GM18907 (cell line): ENCODE data around the gene ACTR1A.
A peak's percentile ranks its signal among the peaks of the same experiment; 100 is the strongest.

ENCODE experiments used
- ATAC-seq: cut with Tn5 transposase; IDR thresholded peaks from one replicate; pipeline ENCODE4 v1.9.1; 2021; ENCODE audit warnings: mild to moderate bottlenecking, moderate library complexity; ENCODE audit not compliant: unreplicated experiment

Gene ACTR1A

GRCh38 chr10:102485093-102485784, 17.3 kb downstream of the ACTR1A start:
- no peak for ATAC-seq

DNA sequence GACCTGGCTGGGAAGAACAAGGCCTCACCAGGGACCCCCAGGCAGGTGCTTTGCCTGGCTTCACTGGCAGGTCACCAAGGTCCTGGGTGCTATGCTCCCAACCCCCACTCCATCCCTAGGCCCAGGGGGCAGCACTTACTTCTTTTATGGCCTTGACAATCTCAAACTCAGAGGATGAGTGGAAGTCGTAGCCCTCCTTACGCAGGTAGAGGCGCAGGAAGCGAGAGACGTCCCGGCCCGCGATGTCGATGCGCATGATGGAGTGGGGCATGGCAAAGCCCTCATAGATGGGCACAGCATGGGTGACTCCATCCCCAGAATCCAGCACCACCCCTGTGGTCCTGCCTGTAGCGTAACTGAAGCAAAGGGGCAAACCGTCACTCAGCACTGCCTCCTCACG, 18.5 kb downstream of the ACTR1A start:
- no peak for ATAC-seq

- no peak for ATAC-seq
Observed at GRCh38 chr10:102480396-102480795, 22.1 kb downstream of the ACTR1A start.

DNA sequence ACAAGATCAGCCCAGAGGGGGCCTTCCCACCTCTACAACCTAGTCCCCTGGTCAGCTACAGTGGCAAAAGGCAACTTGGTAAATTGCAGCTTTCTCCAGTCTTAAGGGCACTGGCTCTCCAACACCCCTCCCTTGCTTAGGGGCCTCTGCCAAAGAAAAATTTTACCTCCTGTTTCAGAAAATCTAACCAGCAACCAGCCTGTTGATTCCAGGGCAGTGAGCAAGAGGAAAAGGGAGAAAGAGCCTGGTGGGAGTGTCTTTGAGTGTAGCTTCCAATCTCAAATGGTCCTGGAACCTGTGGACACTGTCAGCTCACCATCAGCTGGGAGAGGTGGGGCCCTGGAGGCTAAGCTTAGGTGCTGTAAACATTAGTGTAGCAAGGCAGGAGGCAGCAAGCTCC, 22.9 kb downstream of the ACTR1A start:
- ATAC-seq = no peak

DNA sequence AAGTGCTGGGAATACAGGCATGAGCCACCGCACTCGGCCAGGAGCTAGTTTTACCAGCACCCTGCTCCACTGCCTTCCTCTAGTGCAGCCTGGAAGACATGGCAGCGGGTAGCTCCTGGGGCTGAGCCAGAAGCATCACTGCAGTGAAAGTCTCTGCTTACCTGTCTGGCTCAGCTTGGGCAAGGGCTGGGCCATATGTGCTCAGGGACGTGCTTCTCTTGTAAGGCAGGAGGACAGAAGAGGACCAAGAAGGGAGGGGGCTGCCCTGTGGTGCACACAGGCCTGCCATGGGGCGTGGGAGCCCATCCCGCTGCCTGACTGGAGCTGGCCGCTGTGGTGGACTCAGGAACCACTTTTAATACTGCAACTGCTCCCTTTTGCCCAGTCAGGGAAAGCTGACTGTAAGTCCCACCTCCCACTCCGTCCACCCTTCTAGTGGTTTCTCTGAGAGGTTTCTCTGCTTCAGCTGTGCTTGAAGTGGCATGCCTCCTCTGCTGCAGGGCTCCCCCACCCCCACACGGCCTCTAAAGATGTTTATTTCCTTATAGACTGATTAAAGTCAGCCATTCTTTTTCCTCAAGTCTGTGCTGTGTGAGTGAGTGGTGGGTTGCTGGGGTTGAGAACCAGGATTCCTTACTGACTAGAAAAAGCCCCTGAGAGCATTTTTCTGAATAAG, 25.9 kb downstream of the ACTR1A start:
- ATAC-seq = no peak

DNA sequence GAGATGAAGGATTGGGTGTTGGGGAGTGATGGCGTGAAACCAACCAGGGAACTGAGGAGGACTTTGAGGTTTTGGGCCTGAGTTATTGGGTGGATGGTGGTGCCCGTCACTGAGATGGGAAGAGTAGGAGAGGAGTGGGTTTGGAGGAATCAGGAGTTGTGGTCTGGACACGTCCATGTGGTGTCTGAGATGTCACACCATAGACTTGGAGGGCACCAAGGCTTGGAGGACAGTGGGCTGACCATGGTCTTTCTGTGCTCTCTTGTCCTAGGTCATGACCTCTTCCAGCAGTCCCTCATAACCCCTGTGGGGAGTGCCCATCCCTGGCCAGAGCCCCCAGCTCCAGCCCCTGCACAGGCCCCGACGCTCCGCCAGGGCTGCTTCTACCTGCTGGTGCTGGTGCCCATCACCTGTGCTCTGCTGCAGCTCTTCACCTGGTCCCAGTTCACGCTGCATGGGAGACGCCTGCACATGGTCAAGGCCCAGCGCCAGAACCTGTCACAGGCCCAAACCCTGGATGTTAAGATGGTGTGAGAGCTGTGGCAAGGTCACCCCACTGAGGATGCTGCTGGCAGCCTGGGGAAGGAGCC, 27.0 kb downstream of the ACTR1A start:
- no peak for ATAC-seq

DNA sequence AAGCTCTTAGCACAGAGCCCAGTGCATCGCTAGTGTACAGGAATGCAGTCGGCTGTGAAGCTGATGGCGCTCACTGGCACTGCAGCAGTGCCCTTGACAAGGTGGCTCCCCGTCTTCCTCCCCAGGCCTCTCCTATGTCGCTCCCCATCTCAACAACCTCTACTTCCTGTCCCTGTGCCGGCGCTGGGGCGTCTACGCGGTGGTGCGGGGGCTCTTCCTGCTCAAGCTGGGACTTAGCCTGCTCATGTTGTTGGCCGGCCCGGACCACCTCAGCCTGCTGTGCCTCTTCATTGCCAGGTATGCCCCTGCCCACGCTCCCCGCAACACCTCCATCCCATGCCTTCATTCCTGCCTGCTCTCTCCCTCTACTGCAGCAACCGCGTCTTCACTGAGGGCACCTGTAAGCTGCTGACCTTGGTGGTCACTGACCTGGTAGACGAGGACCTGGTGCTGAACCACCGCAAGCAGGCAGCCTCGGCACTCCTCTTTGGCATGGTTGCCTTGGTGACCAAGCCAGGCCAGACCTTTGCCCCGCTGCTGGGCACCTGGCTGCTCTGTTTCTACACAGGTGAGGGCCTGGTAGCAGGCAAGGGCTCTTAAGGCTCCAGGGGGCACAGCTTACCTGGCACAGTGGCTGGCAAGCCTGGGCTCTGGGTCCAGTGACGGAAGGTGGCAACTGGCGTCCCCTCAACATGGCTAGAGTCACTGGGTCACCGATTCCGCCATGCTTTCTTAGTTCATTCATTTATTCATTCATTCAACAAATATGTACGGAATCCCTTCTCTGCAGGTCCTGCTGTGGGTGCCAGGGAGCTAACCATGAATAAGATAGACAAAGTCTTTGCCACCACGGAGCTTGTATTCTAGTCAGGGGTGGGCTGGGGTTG, 28.8 kb downstream of the ACTR1A start:
- no peak for ATAC-seq

DNA sequence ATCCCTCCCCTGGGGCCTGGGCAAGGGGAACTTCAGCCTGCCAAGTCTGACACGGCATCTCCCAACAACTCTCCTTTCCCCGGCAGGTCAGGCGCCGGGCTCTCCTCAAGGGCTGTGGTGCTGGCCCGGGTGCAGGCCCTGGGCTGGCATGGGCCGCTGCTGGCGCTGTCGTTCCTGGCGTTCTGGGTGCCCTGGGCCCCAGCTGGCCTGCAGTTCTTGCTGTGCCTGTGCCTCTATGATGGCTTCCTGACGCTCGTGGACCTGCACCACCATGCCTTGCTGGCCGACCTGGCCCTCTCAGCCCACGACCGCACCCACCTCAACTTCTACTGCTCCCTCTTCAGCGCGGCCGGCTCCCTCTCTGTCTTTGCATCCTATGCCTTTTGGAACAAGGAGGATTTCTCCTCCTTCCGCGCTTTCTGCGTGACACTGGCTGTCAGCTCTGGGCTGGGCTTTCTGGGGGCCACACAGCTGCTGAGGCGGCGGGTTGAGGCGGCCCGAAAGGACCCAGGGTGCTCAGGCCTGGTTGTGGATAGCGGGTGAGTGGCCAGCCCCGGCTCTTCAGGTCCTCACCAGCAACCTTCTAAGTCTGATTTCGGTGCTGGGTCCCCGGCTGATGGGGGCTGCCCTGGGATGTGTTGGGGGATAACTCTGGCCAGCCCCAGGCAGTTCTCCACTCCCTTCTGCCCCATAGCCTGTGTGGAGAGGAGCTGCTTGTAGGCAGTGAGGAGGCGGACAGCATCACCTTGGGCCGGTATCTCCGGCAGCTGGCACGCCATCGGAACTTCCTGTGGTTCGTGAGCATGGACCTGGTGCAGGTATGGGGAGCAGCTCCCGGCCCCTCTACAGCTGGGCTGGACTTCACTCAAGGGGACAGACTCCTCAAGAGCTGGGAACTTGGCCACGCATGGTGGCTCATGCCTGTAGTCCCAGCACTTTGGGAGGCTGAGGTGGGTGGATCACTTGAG, 31.6 kb downstream of the ACTR1A start:
- ATAC-seq = no peak

GRCh38 chr10:102468683-102469082, 33.8 kb downstream of the ACTR1A start:
- no peak for ATAC-seq

GRCh38 chr10:102467971-102468438, 34.5 kb downstream of the ACTR1A start:
- no peak for ATAC-seq

DNA sequence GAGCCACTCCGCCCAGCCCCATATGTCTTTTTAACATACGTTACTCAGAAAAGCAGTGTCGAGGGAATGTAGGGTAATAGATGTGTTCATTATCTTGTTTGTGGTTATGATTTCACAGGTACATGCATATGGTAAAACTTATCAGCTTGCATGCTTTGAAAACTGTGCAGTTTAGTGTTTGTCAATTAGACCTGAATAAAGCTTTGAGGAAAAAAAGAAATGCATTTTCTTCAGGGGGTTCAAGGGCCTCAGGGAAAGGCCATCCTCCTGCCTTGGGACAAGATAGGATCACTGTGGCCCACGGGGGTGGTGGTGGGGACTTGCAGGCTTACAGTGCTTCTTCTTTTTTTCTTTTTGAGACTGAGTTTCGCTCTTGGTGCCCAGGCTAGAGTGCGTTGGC, 35.2 kb downstream of the ACTR1A start:
- no peak for ATAC-seq

GRCh38 chr10:102465466-102465865, 37.0 kb downstream of the ACTR1A start:
- ATAC-seq = no peak

GRCh38 chr10:102463983-102464382, 38.5 kb downstream of the ACTR1A start:
- no peak for ATAC-seq

DNA sequence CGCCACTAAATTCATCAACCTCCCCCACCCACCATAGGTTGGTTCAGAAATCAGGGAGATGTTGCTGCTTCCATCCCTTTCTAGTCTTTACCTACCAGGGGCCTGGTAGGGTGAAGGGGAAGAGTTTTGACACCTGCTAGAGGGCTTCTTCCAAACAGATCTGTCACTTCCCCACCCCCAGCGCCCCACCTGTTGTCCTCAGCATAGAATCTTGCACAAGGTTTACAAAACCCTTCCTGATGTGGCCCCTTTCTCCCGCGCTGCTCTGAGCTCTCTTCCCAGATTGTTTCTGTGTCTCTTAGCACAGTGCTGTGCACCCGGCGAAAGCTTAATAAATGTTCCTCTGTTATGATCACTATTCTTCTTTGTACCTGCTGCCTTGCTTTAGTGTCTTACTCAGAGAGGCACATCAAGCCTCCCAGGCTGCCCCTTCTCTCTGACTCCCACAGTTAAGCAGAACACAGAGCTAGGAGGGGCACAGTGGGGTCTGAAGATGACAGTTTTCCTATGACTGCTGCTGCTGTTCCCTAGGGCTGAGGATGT, 39.9 kb downstream of the ACTR1A start:
- ATAC-seq = no peak

DNA sequence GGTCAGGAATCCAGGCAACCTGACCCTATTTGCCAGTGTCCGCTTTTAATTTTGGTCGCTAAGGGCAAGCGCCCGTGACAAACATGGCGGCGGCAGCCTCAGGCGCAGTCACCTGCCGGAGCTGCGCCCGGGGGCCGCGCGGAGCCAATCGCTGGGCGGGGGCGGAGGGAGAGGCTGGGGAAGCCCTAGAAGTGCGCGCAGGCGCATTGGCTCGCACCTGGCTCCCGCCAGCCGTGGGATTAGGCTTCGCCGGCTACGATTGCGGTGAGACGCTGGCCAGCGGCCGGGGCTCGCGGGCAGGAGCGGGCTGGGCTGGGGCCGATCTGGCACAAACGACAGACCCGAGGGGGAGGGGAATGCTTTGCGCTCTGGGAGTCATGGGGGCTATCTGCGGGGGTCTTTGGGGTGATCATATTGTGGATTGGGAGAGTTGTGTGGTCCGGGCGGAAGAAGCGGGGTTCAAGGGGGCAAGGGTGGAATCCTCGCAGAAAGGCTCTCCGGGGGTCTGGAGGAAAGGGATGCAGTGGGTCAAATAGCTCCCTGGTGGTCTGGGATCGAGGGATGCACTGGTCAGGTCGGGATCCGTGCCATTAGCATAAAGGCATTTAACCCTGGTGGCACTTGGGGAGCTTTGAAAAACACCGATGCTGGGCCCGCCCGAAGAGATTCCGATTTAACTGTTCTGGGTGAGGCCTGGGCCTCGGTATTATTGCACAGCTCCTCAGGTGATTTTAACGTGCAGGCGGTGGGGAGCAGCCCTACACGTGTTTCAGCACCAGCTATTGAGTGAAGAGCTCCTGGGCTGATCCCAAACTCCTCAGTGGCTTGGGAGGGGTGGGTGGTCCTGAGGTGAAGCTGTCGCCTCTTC, 41.1 kb downstream of the ACTR1A start:
- ATAC-seq = peak; percentile 82

DNA sequence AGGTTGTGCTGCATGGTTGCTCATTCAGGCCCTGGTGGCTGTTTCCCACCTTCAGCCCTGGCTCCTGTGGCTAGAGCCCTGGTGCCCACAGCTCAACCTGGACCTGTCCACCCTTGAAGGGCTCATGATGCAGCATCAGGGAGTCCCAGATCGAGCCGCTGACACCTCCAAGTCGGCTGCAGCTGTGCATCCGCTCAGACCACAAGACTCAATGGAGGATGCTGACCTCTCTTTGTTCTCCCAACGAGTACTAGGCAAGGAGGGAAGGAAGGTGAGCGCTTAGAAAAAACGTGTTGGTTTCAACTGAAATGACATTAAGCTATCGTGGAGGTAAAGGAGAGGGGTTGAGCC, 41.7 kb downstream of the ACTR1A start:
- ATAC-seq = peak; percentile 24

- no peak for ATAC-seq
Observed at GRCh38 chr10:102458656-102459055, 43.9 kb downstream of the ACTR1A start.

DNA sequence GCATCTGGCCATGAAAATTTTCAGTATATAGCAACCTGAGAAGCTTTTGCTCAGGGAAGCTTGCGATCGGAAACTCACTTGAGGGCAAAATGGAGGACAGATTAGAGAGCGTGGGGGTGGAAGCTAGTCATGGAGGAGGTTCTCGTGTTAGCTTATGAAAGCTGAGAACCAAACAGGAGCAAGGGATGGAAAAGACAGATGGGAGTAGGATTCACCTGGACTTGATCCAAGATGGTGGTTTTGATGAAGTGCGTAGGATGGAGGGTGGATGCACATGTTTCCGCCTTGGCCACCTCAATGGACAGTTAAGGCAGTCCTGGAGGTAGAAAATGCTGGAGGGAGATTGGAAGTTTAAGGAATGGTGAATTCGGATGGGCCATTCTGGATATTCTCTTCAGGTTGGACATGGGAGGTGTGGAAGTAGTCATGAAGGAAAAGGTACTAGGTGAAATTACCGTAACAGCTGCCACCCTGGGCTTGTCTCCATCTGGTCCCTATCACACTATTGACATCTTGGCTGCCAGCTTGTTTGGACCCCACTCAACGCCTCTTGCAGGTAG, 44.8 kb downstream of the ACTR1A start:
- no peak for ATAC-seq
